ENCODE results near the gene ODAPH. TPM values are rescaled to one million over a fixed set of nuclear protein-coding genes. Genes with fewer than 3 reads are reported as not detected.
"Not testable (repeated sequence)": the region's sequence is repeated elsewhere in the genome, so short reads cannot be mapped to it uniquely, and the experiment has no call there.

Gene ODAPH
- total and polyA plus RNA-seq, 2 experiments from 2014 or later = 0.16 to 0.24 TPM

GRCh38 chr4:75527482-75527881 lies 28.4 kb upstream of the ODAPH start:
- H3K27me3 ChIP-seq = no peaks in the 10 kb centered on the region
- H3K4me1 ChIP-seq (ENCODE audit: low read depth) = no peaks in the 10 kb centered on the region
- DNase-seq (ENCODE audit: low read depth in 1 of 2, low spot score in 1 of 2) = no peak
- H3K27ac ChIP-seq = no peak overlapping the region
- H3K9me3 ChIP-seq (ENCODE audit: low read depth) = no peaks in the 10 kb centered on the region
- H3K4me3 ChIP-seq = no peak overlapping the region
- peaks cover 36% of the 10 kb centered on the region for H3K36me3 ChIP-seq
- no peak for TF ChIP-seq CTCF (IDR thresholded peaks at IDR 0.05; ENCODE audit: low read depth, low read length)

GRCh38 chr4:75530556-75531322 lies 25.1 kb upstream of the ODAPH start:
- Histone ChIP-seq H3K4me1 (ENCODE audit: low read depth) (no peaks in the 10 kb centered on the region), H3K4me3 (no peak overlapping the region), H3K27ac (no peak overlapping the region), H3K9me3 (ENCODE audit: low read depth) (no peaks in the 10 kb centered on the region), H3K27me3 (no peaks in the 10 kb centered on the region), H3K36me3 (peaks cover 31% of the 10 kb centered on the region)
- no peak for TF ChIP-seq CTCF (IDR thresholded peaks at IDR 0.05; ENCODE audit: low read depth, low read length)
- no peak for DNase-seq (ENCODE audit: low read depth in 1 of 2, low spot score in 1 of 2)

GRCh38 chr4:75531536-75532143 lies 24.2 kb upstream of the ODAPH start:
- H3K36me3 ChIP-seq = peaks cover 29% of the 10 kb centered on the region
- not testable (repeated sequence) for H3K27ac ChIP-seq; H3K4me1 ChIP-seq (ENCODE audit: low read depth); H3K27me3 ChIP-seq; DNase-seq (ENCODE audit: low read depth in 1 of 2, low spot score in 1 of 2); H3K4me3 ChIP-seq; H3K9me3 ChIP-seq (ENCODE audit: low read depth)

GRCh38 chr4:75533339-75533887 lies 22.5 kb upstream of the ODAPH start:
- peaks cover 11% of the 10 kb centered on the region for H3K36me3 ChIP-seq
- DNase-seq (ENCODE audit: low read depth in 1 of 2, low spot score in 1 of 2); H3K9me3 ChIP-seq (ENCODE audit: low read depth); H3K4me1 ChIP-seq (ENCODE audit: low read depth); H3K27me3 ChIP-seq; H3K4me3 ChIP-seq; H3K27ac ChIP-seq: not testable (repeated sequence)

DNA sequence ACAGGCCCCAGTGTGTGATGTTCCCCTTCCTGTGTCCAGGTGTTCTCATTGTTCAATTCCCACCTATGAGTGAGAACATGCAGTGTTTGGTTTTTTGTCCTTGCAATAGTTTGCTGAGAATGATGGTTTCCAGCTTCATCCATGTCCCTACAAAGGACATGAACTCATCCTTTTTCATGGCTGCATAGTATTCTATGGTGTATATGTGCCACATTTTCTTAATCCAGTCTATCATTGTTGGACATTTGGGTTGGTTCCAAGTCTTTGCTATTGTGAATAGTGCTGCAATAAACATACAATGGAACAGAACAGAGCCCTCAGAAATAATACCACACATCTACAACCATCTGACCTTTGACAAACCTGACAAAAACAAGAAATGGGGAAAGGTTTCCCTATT lies 21.9 kb upstream of the ODAPH start:
- not testable (repeated sequence) for DNase-seq (ENCODE audit: low read depth in 1 of 2, low spot score in 1 of 2)

GRCh38 chr4:75537308-75537707 lies 18.6 kb upstream of the ODAPH start:
- H3K36me3 ChIP-seq; H3K27me3 ChIP-seq; H3K9me3 ChIP-seq (ENCODE audit: low read depth); H3K4me1 ChIP-seq (ENCODE audit: low read depth); DNase-seq (ENCODE audit: low read depth in 1 of 2, low spot score in 1 of 2); H3K27ac ChIP-seq; H3K4me3 ChIP-seq: not testable (repeated sequence)

More for the DNA sequence above, 21.9 kb upstream of the ODAPH start:
- not testable (repeated sequence) for H3K4me3 ChIP-seq; H3K27ac ChIP-seq; H3K4me1 ChIP-seq (ENCODE audit: low read depth); H3K27me3 ChIP-seq; H3K9me3 ChIP-seq (ENCODE audit: low read depth); H3K36me3 ChIP-seq

- Histone ChIP-seq H3K4me3 (no peak overlapping the region), H3K9me3 (ENCODE audit: low read depth) (no peaks in the 10 kb centered on the region), H3K36me3 (no peaks in the 10 kb centered on the region), H3K27ac (no peak overlapping the region), H3K4me1 (ENCODE audit: low read depth) (no peaks in the 10 kb centered on the region), H3K27me3 (no peaks in the 10 kb centered on the region)
- peak in 1 of 2 donors; percentile 9 for DNase-seq (ENCODE audit: low read depth in 1 of 2, low spot score in 1 of 2)
- TF ChIP-seq CTCF (IDR thresholded peaks at IDR 0.05; ENCODE audit: low read depth, low read length) = no peak
Measured at GRCh38 chr4:75542824-75543223, 13.0 kb upstream of the ODAPH start.

DNA sequence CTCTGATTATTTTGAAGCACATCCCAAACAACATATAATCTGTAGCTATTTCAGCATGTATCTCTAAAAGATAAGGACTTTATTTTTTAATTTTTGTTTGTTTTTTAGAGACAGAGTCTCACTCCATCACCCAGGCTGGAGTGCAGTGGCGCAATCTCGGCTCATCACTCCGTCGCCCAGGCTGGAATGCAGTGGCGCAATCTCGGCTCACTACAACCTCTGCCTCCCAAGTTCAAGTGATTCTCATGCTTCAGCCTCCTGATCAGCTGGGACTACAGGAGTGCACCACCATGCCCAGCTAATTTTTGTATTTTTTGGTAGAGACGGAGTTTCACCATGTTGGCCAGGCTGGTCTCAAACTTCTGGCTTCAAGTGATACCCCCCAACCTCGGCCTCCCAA lies 11.6 kb upstream of the ODAPH start:
- H3K27ac ChIP-seq; H3K4me1 ChIP-seq (ENCODE audit: low read depth); H3K27me3 ChIP-seq; H3K4me3 ChIP-seq; H3K36me3 ChIP-seq; H3K9me3 ChIP-seq (ENCODE audit: low read depth): not testable (repeated sequence)
- DNase-seq (ENCODE audit: low read depth in 1 of 2, low spot score in 1 of 2) = peak in 1 of 2 donors; percentile 35
